Activated gamma-delta T cell (primary cell): Measurements from ENCODE around the gene VMO1.

ENCODE experiments used
- DNase-seq: peaks from one replicate; lab custom pipeline; 2025; lab: John Stamatoyannopoulos, UW

Gene VMO1

DNA sequence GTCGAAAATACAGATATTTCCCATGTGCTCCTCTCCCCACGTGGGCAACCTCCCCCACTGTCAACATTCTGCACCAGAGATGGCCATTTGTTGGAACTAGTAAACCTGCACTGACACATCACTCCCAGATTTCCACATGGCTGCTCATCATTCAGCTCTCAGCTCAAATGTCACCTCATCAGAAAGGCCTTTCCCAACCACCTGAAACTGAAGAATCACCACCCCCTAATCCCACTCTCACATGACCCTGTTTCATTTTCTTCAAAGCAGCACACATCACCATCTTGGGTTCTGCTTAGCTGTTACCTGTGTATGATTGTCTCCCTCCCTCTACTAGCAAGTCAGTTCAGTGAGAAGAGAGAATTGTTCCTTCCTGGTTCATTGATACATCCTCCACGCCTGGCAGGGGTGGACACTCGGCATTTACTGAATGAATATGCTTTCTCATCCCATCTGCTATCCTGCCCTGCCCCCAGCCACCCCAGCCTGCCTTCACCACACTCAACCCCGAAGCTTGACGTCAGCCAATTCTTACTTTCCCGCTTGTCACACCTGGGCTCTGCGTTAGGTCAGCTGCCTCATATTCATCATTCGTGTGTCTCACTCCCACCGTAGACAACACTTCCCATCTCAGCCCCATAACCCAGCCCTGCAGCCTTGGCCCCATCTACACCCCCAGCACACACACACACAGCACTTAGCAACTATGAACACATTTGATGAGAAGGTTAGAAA is 14.5 kb upstream of the VMO1 start:
- DNase-seq = no peak

GRCh38 chr17:4796552-4796920 is 10.4 kb upstream of the VMO1 start:
- DNase-seq = no peak

DNA sequence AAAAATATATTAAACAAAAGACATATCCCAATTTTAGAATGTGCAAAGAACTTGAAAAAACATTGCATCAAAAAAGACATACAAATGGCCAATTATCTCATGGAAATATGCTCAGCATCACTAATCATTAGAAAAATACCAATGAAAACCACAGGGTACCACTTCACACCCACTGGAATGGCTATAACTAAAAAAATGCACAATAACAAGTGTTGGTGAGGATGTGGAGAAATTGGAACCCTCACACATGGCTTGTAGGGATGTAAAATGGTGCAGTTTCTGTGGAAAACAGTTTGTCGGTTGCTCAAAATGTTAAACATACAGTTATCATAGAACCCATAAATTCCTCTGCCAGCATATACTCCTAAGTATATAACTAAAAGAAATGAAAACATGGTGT is 9.0 kb upstream of the VMO1 start:
- no peak for DNase-seq

GRCh38 chr17:4790705-4791088 is 4.5 kb upstream of the VMO1 start:
- DNase-seq = no peak

DNA sequence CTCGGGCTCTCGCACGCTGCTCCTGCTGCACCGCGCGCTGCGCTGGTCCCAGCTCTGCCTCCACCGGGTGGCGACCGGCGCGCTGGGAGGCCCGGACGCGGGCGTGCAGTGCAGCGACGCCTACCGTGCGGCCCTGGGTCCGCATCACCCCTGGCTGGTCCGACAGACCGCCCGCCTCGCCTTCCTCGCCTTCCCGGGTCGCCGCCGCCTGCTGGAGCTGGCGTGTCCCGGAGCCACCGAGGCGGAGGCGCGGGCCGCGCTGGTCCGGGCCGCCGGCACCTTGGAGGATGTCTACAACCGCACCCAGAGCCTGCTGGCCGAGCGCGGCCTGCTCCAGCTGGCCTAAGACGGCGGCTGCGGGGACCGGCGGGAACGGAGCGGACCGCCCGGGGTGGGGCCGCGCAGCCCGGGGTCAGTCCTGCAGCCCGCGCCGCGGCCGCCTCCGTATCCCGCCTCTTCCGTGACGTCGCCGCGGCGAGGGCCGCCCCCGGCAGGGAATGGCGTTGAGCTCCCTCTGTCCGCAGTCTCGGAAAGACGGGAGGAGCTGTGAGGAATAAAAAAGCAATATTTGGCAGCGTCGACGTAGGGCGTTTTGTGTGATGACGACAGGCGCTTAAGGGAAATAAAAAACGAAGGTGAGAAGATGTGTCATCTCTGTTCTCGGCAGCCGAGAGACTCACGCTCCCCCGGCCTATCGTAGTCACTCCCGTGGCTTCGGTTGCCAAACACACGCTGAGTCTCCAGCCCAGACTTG is 4.0 kb upstream of the VMO1 start:
- peak; percentile 65 for DNase-seq

GRCh38 chr17:4789701-4789950 is 3.5 kb upstream of the VMO1 start:
- no peak for DNase-seq

DNA sequence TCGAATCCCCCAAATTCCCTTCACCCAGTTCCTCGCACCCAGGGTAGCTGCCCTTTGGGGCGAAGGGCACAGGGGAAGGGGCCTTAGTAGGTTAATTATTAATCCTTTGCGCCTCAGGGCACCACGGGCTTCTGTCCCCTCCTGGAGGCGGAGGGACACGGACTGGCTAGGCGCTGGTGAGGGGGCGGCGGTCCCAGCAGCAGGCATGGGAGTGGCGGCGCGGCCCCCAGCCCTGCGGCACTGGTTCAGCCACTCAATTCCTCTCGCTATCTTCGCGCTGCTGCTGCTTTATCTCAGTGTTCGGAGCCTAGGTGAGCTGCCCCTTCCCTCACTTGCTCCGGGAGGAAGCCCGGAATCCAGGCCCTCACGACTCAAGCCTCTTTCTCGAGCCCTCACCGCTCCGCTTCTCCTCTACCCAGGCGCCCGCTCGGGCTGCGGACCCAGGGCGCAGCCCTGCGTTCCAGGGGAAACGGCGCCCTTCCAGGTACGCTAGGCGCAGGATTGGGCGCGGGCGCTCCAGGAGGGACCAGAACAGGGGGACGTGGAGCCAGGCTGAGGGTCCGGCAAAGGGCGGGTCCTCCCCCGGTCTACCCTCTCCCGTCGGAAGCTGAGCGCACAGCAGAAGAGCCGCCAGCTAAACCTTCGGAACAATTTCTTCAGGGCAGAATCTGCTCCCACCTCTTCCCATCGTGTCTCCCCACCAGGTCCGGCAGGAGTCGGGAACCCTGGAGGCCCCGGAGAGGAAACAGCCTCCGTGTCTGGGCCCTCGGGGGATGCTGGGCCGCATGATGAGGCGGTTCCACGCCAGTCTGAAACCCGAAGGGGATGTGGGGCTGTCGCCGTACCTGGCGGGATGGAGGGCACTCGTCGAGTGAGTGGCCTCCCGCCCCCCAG is 2.9 kb upstream of the VMO1 start, which contains the start of gene GLTPD2:
GLTPD2 (plus strand) TSS at position 158 of the 894 bp plus-strand sequence; CDS start at position 206, 48 bp downstream.
- DNase-seq = no peak

DNA sequence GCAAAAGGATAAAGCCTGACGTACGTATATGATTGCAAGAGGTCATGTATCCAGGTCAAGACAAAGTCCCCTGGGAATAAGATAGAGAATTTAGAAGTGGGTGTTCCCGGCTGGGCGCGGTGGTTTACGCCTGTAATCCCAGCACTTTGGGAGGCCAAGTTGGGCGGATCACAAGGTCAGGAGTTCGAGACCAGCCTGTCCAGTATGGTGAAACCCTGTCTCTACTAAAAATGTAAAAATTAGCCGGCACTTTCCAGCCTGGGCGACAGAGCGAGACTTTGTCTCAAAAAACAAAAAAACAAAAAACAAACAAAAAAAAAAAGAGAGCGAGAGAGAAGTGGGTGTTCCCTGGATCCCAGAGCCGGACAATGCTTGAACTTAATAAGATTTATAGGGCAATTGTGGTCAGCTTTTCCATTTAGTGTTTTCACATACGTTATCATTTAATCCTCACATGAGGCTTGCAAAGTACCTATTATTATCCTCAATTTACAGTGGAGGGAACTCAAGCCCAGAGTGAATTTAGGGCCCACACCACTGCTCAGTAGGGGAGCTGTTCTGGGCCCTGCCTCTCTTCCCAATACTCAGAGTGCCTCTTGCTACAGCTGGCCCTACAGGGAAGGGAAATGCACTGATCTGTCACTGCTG is 2.1 kb upstream of the VMO1 start:
- no peak for DNase-seq

DNA sequence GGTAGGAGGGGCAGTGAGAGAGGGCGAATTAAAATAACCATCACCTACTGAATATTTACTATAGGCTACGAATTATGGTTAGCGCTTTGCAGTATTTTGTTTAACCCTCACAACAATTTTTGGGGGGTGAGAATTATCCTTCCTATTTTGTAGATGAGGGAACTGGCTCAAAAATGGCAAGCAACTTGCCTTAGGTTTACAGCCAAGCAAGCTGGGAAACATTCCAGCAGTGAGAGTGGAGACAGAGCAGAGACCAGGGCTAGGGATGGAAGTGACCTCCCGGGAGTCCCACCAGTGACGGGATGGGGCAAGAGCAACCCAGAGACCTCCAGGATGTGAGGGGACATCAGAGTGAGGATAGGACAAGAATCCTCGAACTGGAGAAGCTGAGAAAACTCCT is 352 bp upstream of the VMO1 start:
- no peak for DNase-seq

GRCh38 chr17:4785311-4786105 is 656 bp downstream of the VMO1 start:
- DNase-seq = no peak

- DNase-seq = no peak
Observed at GRCh38 chr17:4782652-4783051, 3.5 kb downstream of the VMO1 start.

DNA sequence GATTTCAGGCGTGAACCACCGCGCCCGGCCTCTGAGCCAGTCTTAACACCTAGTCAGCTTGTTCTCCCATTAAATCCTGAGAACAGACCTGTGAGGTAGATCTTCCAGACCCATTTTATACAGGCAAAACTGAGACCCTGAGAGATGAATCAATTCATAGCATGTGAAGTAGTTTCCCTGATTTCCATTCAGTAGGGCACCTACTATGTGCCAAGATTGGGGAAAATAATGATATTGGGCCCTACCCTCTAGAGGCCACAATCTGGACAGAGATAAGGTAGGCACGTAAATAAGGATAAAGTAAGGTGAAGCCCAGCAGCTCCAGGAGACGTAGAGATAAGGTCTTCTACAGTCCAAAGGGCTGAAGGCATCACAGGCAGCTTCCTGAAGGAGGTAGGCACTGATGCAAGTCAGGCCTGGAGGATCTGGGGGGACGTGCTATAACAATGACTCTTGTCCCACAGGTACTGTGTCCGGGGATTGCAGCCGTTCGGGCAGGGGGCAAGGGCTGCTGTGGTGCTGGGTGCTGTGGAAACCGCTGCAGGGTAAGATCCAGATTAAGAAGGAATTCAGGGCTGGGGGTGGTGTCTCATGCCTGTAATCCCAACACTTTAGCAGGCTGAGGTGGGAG is 5.7 kb downstream of the VMO1 start:
- DNase-seq = no peak

GRCh38 chr17:4777969-4778760 is 8.0 kb downstream of the VMO1 start:
- no peak for DNase-seq

DNA sequence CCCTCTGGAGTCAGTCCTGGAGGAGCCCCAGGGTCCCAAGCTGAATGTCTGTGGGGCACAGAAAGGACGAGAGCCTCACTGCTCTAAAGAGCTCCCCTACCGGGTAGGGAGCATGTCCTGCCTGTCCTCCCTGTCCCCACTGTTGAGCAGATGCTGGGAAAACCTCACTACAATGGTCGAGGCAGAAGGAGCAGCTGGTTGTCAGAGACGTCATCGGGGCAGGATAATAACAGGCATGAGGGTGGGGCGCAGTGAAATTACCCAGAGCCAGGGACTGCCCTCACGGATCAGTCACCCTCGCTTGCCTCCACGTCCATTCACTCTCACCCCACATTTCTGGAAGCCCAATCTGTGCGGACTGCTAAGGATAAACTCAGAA is 13.9 kb downstream of the VMO1 start:
- no peak for DNase-seq

- no peak for DNase-seq
Observed at GRCh38 chr17:4771519-4772234, 14.5 kb downstream of the VMO1 start, which contains the start of gene TM4SF5. Gene TM4SF5 (plus strand): TSS chr17:4771886. CDS start chr17:4771923, 37 bp downstream.

DNA sequence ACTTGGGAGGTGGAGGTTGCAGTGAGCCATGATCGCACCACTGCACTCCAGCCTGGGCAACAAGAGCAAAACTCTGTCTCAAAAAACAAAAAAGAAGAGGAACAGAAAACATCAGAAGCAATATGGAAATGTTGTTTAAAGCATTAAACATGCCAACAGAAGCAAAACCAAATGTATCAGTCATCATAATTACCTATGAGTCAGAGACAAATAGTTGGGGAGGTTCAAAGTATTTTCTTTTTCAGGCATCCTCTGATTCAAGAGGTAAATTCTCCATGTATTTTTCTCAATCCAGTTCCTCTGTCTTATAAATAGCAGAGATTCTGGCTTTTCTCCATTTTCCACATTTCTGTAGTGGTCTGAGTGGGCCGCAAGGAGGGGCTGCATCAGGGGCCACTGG is 16.5 kb downstream of the VMO1 start:
- DNase-seq = no peak

- no peak for DNase-seq
Observed at GRCh38 chr17:4768298-4768697, 17.9 kb downstream of the VMO1 start.

DNA sequence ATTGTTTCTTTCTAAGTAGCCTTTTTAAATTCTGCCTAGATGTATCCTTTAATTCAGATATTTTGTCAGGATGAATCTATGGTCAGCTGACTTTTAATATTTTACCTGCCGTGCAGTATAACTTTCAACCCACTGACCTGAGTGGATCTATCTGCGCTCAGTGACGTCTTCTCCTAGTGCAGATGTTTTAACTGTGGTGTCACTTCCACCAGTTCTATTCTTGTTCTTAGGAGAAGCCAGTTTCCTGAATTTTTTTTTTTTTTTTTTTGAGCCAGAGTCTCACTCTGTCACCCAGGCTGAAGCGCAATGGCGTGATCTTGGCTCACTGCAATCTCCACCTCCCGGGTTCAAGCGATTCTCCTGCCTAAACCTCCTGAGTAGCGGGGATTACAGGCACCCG is 19.4 kb downstream of the VMO1 start:
- no peak for DNase-seq

- DNase-seq = no peak
Observed at GRCh38 chr17:4766201-4766600, 20.0 kb downstream of the VMO1 start.
